Hematopoietic multipotent progenitor cell treated with erythropoietin and hydrocortisone succinate and interleukin-3 and kit ligand, for 4 days (in vitro differentiated cells): ENCODE measurements around the gene CAPN7.

Source experiments
- DNase-seq: peaks from one replicate; pipeline ENCODE4 v3.0.0-alpha.2; 2015

CAPN7 gene

GRCh38 chr3:15204005-15204404 is 2.0 kb upstream of the CAPN7 start:
- no peak for DNase-seq

GRCh38 chr3:15205482-15205933 is 538 bp upstream of the CAPN7 start:
- no peak for DNase-seq

GRCh38 chr3:15206662-15207576 is 873 bp downstream of the CAPN7 start:
- peak; percentile 72 for DNase-seq

- peak; percentile 21 for DNase-seq
Observed at GRCh38 chr3:15207836-15208504, 1.9 kb downstream of the CAPN7 start.

- DNase-seq: no peak
Observed at GRCh38 chr3:15211937-15212336, 5.9 kb downstream of the CAPN7 start.

GRCh38 chr3:15214758-15215157 is 8.7 kb downstream of the CAPN7 start:
- no peak for DNase-seq

GRCh38 chr3:15215996-15216395 is 9.9 kb downstream of the CAPN7 start:
- no peak for DNase-seq

GRCh38 chr3:15216501-15216900 is 10.5 kb downstream of the CAPN7 start:
- no peak for DNase-seq

GRCh38 chr3:15217011-15217671 is 11.1 kb downstream of the CAPN7 start:
- DNase-seq: no peak

GRCh38 chr3:15217841-15218267 is 11.8 kb downstream of the CAPN7 start:
- DNase-seq: no peak

GRCh38 chr3:15218689-15219088 is 12.6 kb downstream of the CAPN7 start:
- DNase-seq: no peak

GRCh38 chr3:15220056-15220455 is 14.0 kb downstream of the CAPN7 start:
- DNase-seq: no peak

- no peak for DNase-seq
Observed at GRCh38 chr3:15220661-15221060, 14.6 kb downstream of the CAPN7 start.

GRCh38 chr3:15221574-15222217 is 15.7 kb downstream of the CAPN7 start:
- DNase-seq: no peak

- no peak for DNase-seq
Observed at GRCh38 chr3:15223685-15224572, 17.9 kb downstream of the CAPN7 start.

GRCh38 chr3:15228147-15228546 is 22.1 kb downstream of the CAPN7 start:
- DNase-seq: no peak

GRCh38 chr3:15229262-15229661 is 23.2 kb downstream of the CAPN7 start:
- DNase-seq: no peak

- peak; percentile 66 for DNase-seq
Observed at GRCh38 chr3:15241341-15241740, 35.3 kb downstream of the CAPN7 start.

- DNase-seq: no peak
Observed at GRCh38 chr3:15243822-15244482, 37.9 kb downstream of the CAPN7 start.

GRCh38 chr3:15246186-15246585 is 40.1 kb downstream of the CAPN7 start:
- no peak for DNase-seq

- no peak for DNase-seq
Observed at GRCh38 chr3:15253023-15253697, 47.1 kb downstream of the CAPN7 start.
